HepG2 (cell line): ENCODE measurements around the gene RNASE4. TPM values are rescaled to one million over a fixed set of nuclear protein-coding genes. Genes with fewer than 3 reads are reported as not detected.

Experiments used
- ELF3 ChIP-seq: IDR thresholded peaks from 2 replicates; pipeline ENCODE4 v1.6.1; 2016; ENCODE audit warnings: missing genetic modification reagents, missing compliant biosample characterization
- ERF ChIP-seq: IDR thresholded peaks from 2 replicates; pipeline ENCODE4 v1.6.1; 2018; ENCODE audit warnings: missing biosample characterization, missing genetic modification reagents
- GLI4 ChIP-seq: sonication (generic); formaldehyde crosslinking; IDR thresholded peaks from 2 replicates; pipeline ENCODE4 v1.5.1; 2020; ENCODE audit warnings: missing genetic modification reagents, mild to moderate bottlenecking, moderate library complexity, borderline replicate concordance
- GLMP ChIP-seq: sonication (generic); formaldehyde crosslinking; IDR thresholded peaks from 2 replicates; pipeline ENCODE4 v1.9.0; 2021; ENCODE audit warnings: missing genetic modification reagents, mild to moderate bottlenecking, borderline replicate concordance
- KLF16 ChIP-seq, 2 experiments: sonication (generic) in 1 of 2; formaldehyde crosslinking in 1 of 2; IDR thresholded peaks; 2 replicates each; pipeline versions ENCODE4 v1.6.1 to v1.8.0; 2016 to 2023; ENCODE audit warnings: missing genetic modification reagents in 2 of 2, missing compliant biosample characterization in 1 of 2
- MAFF ChIP-seq: IDR thresholded peaks from 2 replicates; pipeline ENCODE4 v1.6.1; 2011; ENCODE audit warnings: low read depth, low read length, improper control_type of control experiment
- MIER2 ChIP-seq: IDR thresholded peaks from 2 replicates; pipeline ENCODE4 v1.6.1; 2016; ENCODE audit warnings: missing biosample characterization, missing genetic modification reagents
- MIXL1 ChIP-seq: IDR thresholded peaks from 2 replicates; pipeline ENCODE4 v1.6.1; 2016
- MTF1 ChIP-seq: sonication (generic); formaldehyde crosslinking; IDR thresholded peaks from 2 replicates; pipeline ENCODE4 v1.5.0; 2020; ENCODE audit warnings: missing genetic modification reagents
- MTF2 ChIP-seq: sonication (generic); formaldehyde crosslinking; IDR thresholded peaks from 2 replicates; pipeline ENCODE4 v1.5.0; 2020; ENCODE audit warnings: missing genetic modification reagents, borderline replicate concordance
- RORA ChIP-seq: sonication (generic); formaldehyde crosslinking; IDR thresholded peaks from 2 replicates; pipeline ENCODE4 v1.5.0; 2020; ENCODE audit warnings: mild to moderate bottlenecking, missing genetic modification reagents, moderate library complexity
- SIN3B ChIP-seq: fragments of 150-350 bp; IDR thresholded peaks from 2 replicates; pipeline ENCODE4 v1.6.1; 2014; ENCODE audit warnings: low read length
- SPEN ChIP-seq: sonication (generic); formaldehyde crosslinking; IDR thresholded peaks from 2 replicates; pipeline ENCODE4 v1.5.1; 2020; ENCODE audit warnings: low read depth, mild to moderate bottlenecking, missing genetic modification reagents
- THYN1 ChIP-seq: sonication (generic); formaldehyde crosslinking; IDR thresholded peaks from 2 replicates; pipeline ENCODE4 v1.8.1; 2023; ENCODE audit warnings: low read depth, mild to moderate bottlenecking, moderate library complexity, missing genetic modification reagents, borderline replicate concordance
- YEATS4 ChIP-seq: sonication (generic); formaldehyde crosslinking; IDR thresholded peaks from 2 replicates; pipeline ENCODE4 v1.4.0; 2020; ENCODE audit warnings: missing genetic modification reagents, borderline replicate concordance
- ZNF331 ChIP-seq: sonication (generic); formaldehyde crosslinking; IDR thresholded peaks from 2 replicates; pipeline ENCODE4 v1.4.0; 2020; ENCODE audit warnings: missing genetic modification reagents
- ZNF44 ChIP-seq: sonication (generic); formaldehyde crosslinking; IDR thresholded peaks from 2 replicates; pipeline ENCODE4 v1.5.1; 2020; ENCODE audit warnings: mild to moderate bottlenecking, missing genetic modification reagents
- ZNF446 ChIP-seq: sonication (generic); formaldehyde crosslinking; IDR thresholded peaks from 2 replicates; pipeline ENCODE4 v1.5.0; 2020; ENCODE audit warnings: mild to moderate bottlenecking, missing genetic modification reagents
- ZNF572 ChIP-seq: sonication (generic); formaldehyde crosslinking; IDR thresholded peaks from 2 replicates; pipeline ENCODE4 v1.5.1; 2020; ENCODE audit warnings: mild to moderate bottlenecking, missing genetic modification reagents
- ZNF660 ChIP-seq: sonication (generic); formaldehyde crosslinking; IDR thresholded peaks from 2 replicates; pipeline ENCODE4 v1.5.1; 2020; ENCODE audit warnings: mild to moderate bottlenecking, low read depth, missing genetic modification reagents, borderline replicate concordance
- ZNF772 ChIP-seq: sonication (generic); formaldehyde crosslinking; IDR thresholded peaks from 2 replicates; pipeline ENCODE4 v1.5.0; 2020; ENCODE audit warnings: mild to moderate bottlenecking, missing genetic modification reagents
- ZNF780A ChIP-seq: sonication (generic); formaldehyde crosslinking; IDR thresholded peaks from 2 replicates; pipeline ENCODE4 v1.8.0; 2022; ENCODE audit warnings: mild to moderate bottlenecking, missing genetic modification reagents, moderate library complexity
- ZSCAN21 ChIP-seq: sonication (generic); formaldehyde crosslinking; IDR thresholded peaks from 2 replicates; pipeline ENCODE4 v1.8.0; 2022; ENCODE audit warnings: mild to moderate bottlenecking, missing genetic modification reagents, moderate library complexity, borderline replicate concordance
- polyA plus RNA-seq, 8 experiments: library from polyadenylated mRNA; depleted of rRNA in 3 of 8; stranded (reverse) in 7 of 8; unstranded in 1 of 8; fragments of >200 nt; fragmentation: Illumina TruSeq in 4 of 8; extraction: Trizol in 4 of 8; gene quantifications; 2 replicates each; pipeline versions ENCODE4 v1.2.1 to v1.2.3, GENCODE V29; 2011 to 2016; ENCODE audit warnings: low read depth in 4 of 8, missing spikeins in 1 of 8, mixed read lengths in 1 of 8; ENCODE audit not compliant: insufficient read depth in 1 of 8
- total RNA-seq, 5 experiments: library from RNA; depleted of rRNA; stranded (reverse); fragments of >200 nt; fragmentation: Illumina TruSeq; extraction: Trizol; gene quantifications; 2 replicates each; pipeline ENCODE4 v1.2.3, GENCODE V29; 2016; ENCODE audit warnings: low read depth in 1 of 5
- TF ChIP-seq, protein P1 (sequence below): IDR thresholded peaks from 2 replicates; pipeline ENCODE4 v1.6.1; 2016; ENCODE audit warnings: missing compliant biosample characterization, missing genetic modification reagents, borderline replicate concordance
- TF ChIP-seq, protein P2 (sequence below): sonication (generic); formaldehyde crosslinking; IDR thresholded peaks from 2 replicates; pipeline ENCODE4 v1.4.0; 2020; ENCODE audit warnings: missing genetic modification reagents
- TF ChIP-seq, protein P3 (sequence below): sonication (generic); formaldehyde crosslinking; IDR thresholded peaks from 2 replicates; pipeline ENCODE4 v1.8.1; 2022; ENCODE audit warnings: mild to moderate bottlenecking, missing genetic modification reagents

Gene RNASE4
- total and polyA plus RNA-seq, 2 of the 13 experiments (the other 11 are each of a cell fraction or from before 2014, with no cell fraction given), result 109 to 983 TPM

DNA sequence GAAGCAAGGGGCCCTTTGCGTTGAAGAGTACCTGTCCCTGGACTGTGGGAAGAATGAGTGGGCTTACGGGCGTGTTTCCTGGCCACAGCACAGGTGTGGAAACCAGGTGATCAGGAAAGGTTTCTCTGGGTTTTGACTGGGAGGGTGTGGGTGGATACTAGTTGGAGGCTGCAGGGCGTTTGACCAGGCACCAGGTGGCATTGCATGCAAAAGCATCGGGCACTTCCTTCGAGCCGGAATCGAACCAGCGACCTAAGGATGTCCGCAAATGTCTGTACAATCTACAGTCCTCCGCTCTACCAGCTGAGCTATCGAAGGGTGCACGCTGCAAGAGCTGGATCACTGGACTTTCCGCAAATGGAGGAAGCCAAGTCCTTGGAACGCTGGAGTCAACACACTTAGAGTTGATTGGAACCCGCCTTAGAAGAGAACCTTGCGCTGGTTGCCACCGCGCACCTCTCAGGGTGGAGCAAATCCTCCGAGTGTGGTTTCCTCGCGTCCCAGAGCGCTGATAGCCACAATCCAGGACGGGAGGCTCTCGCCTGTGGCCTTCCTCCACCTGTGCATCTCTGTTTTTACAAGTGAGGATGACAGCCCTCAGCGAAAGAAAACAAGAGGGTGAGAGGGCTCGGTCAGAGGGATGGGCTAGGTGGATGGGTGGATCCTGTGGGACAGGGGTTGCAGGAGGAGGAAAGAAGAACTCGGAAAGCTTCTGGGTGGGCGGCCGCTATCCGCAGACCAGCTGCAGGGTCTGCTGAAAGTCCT, 21.2 kb upstream of the RNASE4 start (continued):
- TF ChIP-seq, protein P1, sequence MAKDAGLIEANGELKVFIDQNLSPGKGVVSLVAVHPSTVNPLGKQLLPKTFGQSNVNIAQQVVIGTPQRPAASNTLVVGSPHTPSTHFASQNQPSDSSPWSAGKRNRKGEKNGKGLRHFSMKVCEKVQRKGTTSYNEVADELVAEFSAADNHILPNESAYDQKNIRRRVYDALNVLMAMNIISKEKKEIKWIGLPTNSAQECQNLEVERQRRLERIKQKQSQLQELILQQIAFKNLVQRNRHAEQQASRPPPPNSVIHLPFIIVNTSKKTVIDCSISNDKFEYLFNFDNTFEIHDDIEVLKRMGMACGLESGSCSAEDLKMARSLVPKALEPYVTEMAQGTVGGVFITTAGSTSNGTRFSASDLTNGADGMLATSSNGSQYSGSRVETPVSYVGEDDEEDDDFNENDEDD (CRISPR knock-in tag), result peak; percentile 24; the same call in 1 of the 2 replicates
- TF ChIP-seq GLMP (CRISPR knock-in tag) (no peak), ZNF660 (no peak), MTF2 (no peak), MIXL1 (CRISPR knock-in tag) (peak; percentile 80), MAFF (no peak), ZSCAN21 (CRISPR knock-in tag) (no peak; the same call in 1 of the 2 replicates), RORA (no peak), SPEN (CRISPR knock-in tag) (no peak), ZNF780A (CRISPR knock-in tag) (no peak), THYN1 (CRISPR knock-in tag) (no peak), SIN3B (no peak), MTF1 (no peak), ZNF772 (CRISPR knock-in tag) (peak; percentile 64; the same call in 1 of the 2 replicates), ZNF44 (CRISPR knock-in tag) (no peak), MIER2 (CRISPR knock-in tag) (peak; percentile 67; the same call in 1 of the 2 replicates), KLF16 (CRISPR knock-in tag; IDR thresholded peaks at IDR 0.05) (peak in 1 of 2 experiments; percentile 71; a peak in 2 of 4 replicates), ZNF446 (no peak), GLI4 (no peak), ZNF572 (CRISPR knock-in tag) (no peak), YEATS4 (no peak), ELF3 (peak; percentile 33; the same call in 1 of the 2 replicates), ZNF331 (peak; percentile 86), ERF (CRISPR knock-in tag) (peak; percentile 43; the same call in 1 of the 2 replicates)
- TF ChIP-seq, protein P2, sequence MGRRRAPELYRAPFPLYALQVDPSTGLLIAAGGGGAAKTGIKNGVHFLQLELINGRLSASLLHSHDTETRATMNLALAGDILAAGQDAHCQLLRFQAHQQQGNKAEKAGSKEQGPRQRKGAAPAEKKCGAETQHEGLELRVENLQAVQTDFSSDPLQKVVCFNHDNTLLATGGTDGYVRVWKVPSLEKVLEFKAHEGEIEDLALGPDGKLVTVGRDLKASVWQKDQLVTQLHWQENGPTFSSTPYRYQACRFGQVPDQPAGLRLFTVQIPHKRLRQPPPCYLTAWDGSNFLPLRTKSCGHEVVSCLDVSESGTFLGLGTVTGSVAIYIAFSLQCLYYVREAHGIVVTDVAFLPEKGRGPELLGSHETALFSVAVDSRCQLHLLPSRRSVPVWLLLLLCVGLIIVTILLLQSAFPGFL, result no peak
- TF ChIP-seq, protein P3, sequence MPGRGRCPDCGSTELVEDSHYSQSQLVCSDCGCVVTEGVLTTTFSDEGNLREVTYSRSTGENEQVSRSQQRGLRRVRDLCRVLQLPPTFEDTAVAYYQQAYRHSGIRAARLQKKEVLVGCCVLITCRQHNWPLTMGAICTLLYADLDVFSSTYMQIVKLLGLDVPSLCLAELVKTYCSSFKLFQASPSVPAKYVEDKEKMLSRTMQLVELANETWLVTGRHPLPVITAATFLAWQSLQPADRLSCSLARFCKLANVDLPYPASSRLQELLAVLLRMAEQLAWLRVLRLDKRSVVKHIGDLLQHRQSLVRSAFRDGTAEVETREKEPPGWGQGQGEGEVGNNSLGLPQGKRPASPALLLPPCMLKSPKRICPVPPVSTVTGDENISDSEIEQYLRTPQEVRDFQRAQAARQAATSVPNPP (CRISPR knock-in tag), result no peak
